ENCODE data around the gene CHMP3.

DNA sequence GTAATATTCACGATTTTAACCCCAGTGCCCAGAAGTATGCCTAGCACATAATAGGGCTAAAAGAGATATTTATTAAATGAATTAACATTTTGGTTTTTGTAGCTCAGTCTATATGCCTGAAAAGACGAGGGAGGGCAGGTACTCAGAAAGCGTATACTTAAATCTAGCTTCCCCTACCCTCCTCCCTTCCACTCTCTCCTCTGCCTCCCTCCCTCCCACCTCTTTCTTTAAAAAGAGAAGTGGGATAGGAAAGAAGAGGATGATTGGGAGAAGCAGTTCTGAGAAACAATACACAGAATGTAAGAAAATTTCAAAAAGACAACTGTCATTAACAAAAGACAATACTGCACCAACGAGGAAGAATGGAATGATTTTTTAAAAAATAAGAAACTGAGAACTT lies 39.8 kb downstream of the CHMP3 start:
- TF ChIP-seq, protein P1, sequence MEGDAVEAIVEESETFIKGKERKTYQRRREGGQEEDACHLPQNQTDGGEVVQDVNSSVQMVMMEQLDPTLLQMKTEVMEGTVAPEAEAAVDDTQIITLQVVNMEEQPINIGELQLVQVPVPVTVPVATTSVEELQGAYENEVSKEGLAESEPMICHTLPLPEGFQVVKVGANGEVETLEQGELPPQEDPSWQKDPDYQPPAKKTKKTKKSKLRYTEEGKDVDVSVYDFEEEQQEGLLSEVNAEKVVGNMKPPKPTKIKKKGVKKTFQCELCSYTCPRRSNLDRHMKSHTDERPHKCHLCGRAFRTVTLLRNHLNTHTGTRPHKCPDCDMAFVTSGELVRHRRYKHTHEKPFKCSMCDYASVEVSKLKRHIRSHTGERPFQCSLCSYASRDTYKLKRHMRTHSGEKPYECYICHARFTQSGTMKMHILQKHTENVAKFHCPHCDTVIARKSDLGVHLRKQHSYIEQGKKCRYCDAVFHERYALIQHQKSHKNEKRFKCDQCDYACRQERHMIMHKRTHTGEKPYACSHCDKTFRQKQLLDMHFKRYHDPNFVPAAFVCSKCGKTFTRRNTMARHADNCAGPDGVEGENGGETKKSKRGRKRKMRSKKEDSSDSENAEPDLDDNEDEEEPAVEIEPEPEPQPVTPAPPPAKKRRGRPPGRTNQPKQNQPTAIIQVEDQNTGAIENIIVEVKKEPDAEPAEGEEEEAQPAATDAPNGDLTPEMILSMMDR (IDR thresholded peaks at IDR 0.05): no peak
- TF ChIP-seq POLR2A (IDR thresholded peaks at IDR 0.05): no peak
